DOHH2 (cell line): Measurements from ENCODE around the gene RYR2.

Source experiments
- EZH2phosphoT487 ChIP-seq: fragments of 200-600 bp; sonication (generic); IDR thresholded peaks from 2 replicates; pipeline ENCODE4 v1.6.1; 2017; ENCODE audit warnings: borderline replicate concordance, mild to moderate bottlenecking, antibody characterized with exemption, low read length, moderate library complexity, mixed read lengths
- TF ChIP-seq, protein P1 (sequence below): fragments of 200-600 bp; sonication (generic); IDR thresholded peaks from one replicate; pipeline ENCODE4 v1.5.1; 2014; ENCODE audit warnings: antibody characterized with exemption, mild to moderate bottlenecking, low read depth, low read length; ENCODE audit not compliant: poor library complexity, severe bottlenecking

DNA sequence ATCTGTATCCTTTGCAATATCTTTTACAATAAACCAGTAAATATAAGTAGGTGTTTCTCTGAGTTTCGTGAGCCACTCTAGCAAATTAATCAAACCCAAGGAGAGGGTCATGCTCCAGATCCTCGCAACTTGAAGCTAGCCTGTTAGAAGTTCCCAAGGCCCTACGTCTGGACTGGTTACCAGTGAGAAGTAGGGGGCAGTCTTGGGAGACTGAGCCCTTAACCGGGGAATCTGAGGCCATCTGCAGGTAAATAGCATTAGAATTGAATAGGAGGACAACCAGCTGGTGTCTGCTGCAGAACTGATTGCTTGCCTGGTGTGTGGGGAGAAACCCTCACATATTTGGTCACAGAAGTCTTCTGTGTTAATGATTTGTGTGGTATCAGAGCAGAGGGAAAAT lies 190.5 kb downstream of the RYR2 start:
- TF ChIP-seq, protein P1, sequence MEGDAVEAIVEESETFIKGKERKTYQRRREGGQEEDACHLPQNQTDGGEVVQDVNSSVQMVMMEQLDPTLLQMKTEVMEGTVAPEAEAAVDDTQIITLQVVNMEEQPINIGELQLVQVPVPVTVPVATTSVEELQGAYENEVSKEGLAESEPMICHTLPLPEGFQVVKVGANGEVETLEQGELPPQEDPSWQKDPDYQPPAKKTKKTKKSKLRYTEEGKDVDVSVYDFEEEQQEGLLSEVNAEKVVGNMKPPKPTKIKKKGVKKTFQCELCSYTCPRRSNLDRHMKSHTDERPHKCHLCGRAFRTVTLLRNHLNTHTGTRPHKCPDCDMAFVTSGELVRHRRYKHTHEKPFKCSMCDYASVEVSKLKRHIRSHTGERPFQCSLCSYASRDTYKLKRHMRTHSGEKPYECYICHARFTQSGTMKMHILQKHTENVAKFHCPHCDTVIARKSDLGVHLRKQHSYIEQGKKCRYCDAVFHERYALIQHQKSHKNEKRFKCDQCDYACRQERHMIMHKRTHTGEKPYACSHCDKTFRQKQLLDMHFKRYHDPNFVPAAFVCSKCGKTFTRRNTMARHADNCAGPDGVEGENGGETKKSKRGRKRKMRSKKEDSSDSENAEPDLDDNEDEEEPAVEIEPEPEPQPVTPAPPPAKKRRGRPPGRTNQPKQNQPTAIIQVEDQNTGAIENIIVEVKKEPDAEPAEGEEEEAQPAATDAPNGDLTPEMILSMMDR, result no peak
- TF ChIP-seq EZH2phosphoT487, result no peak
